ENCODE data around the gene SHROOM1.

Gene SHROOM1

DNA sequence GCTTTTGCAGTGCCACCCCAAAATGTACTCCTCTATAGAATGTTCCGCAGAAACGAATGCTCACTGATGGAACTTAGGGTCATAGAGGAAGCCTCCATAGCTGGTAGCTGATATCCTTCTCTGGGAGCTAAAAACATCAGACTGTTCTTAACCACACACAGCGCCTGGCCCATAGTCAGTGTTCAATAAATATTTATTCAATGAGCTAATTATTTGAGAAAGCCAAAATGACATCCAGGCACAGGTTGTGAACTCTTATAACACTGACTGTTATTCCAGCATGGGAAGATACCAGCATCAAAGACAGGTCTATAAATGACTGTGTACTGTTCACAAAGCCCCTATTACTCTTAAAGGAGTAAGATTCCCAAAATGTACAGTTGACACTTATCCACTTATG, 22.9 kb upstream of the SHROOM1 start:
- no peak for DNase-seq

GRCh38 chr5:132850066-132850465, 19.6 kb upstream of the SHROOM1 start:
- no peak for DNase-seq

GRCh38 chr5:132849347-132849746, 18.9 kb upstream of the SHROOM1 start:
- DNase-seq: no peak

GRCh38 chr5:132848270-132848669, 17.8 kb upstream of the SHROOM1 start:
- DNase-seq: no peak

GRCh38 chr5:132841305-132841704, 10.9 kb upstream of the SHROOM1 start:
- DNase-seq: no peak

DNA sequence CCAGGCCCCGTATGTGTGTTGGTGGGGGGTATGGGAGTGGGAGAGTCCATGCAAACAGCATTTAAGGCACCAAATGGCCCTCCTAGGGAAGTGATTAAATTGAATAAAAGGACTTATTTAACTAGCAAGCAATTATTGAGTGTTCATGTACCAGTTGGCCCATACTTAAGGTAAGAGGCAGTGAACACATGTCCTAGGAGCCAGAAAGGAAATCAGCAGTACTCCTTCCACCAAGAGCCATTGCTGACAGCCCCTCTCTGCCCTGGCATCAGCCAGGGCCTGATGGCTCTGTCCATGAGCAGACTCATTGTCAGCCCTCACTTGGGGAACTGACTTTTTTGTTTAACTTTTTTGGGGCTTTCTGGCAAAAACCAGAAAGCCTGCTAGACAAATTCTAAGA, 10.4 kb upstream of the SHROOM1 start:
- no peak for DNase-seq

DNA sequence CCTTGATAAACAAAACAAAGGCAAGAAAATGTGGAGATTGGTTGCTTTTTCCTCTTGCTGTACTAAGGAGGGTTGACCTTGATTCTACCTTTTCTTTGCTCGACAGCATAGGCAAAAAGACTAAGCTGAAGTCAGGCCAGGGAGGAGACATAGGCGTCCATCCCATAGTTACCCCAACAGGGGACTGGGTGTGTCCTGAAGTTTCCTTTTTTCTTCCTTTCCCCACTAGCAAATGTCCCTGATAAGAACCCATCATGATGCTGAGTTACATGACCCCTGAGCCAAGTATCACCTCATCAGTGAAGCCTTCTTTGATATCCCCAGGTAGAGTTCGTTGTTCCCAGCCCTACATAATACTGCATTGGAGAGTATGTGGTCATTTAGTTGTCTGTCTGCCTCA, 9.9 kb upstream of the SHROOM1 start:
- no peak for DNase-seq

GRCh38 chr5:132839426-132840301, 9.2 kb upstream of the SHROOM1 start:
- DNase-seq: no peak

DNA sequence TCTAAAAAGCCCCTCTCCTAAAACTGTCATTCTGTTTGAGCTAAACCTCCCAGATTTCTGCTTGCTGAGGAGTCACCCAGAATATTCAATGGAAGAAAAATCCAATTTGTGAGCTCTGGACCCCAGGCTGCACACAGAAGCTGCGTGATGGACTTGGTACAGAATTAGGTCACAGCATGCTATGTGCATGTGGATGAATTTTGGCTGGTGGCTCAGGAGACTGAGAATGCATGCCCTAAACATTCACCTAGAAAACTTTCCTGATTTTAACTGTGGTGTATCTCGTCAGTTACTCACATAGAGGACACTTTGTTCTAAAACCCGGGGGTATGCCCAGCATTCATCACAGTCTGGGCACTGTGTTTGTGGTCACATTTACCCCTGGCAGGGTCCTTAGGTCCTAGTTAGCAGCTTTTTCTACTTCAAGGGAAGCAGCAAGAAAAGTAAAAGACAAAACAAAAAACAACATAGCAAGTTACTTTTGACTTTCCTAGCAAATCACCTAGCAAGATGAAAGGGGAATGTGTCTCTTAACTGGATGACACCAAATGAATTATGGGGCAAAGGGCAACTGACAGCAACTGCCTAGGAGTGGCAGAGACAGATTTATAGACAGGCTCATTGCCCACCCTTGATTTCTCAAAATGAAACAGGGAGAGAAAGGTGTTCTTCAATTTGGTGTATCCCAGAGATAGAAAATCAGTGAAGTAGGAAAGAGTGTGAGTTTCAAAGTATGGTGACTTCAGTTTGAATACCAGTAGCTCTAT, 8.3 kb upstream of the SHROOM1 start:
- DNase-seq: no peak

DNA sequence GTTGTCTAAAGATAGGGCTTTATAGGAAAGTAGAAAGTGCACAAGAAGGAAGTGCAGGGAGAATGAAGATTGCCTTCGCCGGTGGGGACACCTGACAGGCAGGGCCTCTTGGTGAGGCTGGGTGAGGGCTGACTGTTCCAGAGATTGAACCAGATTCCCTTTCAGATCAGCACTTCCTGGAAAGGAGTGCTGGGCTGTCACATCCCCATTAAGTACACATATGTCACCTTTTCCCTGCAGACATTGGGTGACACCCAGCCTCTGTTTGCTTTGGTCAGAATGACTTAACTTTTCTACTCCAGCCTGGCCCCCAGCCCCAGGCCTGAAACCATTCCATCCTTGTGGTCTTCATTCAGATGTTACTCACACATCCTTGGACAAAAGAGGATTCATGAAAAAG, 7.4 kb upstream of the SHROOM1 start:
- DNase-seq: no peak

GRCh38 chr5:132836852-132837251, 6.4 kb upstream of the SHROOM1 start:
- DNase-seq: no peak

DNA sequence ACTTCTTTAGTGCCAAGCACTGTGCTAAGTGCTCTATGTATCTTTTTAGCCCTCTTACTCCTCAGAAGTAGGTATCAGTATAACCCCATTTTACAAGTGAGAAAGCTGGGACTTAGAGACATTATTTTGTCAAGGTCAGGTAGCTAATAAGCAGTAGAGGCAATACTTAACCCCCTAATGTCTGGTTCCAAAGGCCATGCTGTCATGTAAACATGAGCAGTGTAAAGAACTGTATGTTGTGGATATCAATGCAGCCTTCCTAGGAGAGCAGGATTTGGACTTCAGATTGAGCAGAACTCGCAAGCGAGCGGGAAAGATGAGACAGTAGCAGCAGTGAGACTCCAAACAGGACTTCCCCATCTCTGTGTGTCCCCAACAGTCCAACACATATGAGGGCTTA, 3.6 kb upstream of the SHROOM1 start:
- DNase-seq: no peak

- DNase-seq: no peak
Measured at GRCh38 chr5:132832612-132833011, 2.2 kb upstream of the SHROOM1 start.

DNA sequence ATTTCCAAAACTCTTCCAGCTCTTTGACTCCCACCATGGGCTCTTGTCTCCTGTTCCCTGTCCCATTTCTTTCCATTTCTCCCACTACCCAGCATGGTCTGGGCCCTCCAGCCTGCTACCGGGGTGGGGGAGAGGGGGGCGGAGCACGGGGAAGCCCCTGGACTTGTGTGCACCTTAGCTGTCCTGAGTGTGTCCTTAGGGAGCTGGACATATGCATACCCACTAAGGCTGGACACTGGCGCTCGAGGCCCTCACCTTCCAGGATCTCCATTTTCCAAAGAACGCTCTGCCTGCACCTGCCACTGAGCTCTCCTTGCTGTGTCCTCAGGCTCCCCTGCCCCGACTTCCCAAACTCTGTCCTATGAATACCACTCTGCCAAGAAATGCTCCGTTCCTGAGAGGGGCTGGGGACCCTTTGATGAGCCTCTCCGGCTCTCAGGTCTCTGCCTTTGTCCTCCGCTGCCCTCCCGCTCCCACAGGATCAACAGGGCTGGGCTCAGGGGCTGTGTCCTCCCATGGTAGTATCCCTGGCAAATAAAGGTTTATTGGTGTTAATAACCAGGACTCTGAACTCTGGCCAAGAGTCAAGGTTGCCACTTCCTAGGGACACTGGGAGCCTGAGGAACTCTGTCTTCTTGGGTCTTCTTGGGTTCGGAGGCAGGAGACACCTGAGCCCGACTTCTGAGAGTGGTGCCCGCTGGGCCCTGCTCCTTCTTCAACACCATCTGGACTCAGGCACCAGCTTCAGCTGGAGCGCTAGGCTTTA, 831 bp upstream of the SHROOM1 start:
- no peak for DNase-seq

- DNase-seq: peak; percentile 70
Measured at GRCh38 chr5:132829742-132830435, 558 bp downstream of the SHROOM1 start.

GRCh38 chr5:132828846-132829494, 1.5 kb downstream of the SHROOM1 start:
- no peak for DNase-seq

- no peak for DNase-seq
Measured at GRCh38 chr5:132827943-132828673, 2.3 kb downstream of the SHROOM1 start.

- DNase-seq: no peak
Measured at GRCh38 chr5:132826424-132827082, 3.9 kb downstream of the SHROOM1 start.

- DNase-seq: no peak
Measured at GRCh38 chr5:132825834-132826391, 4.5 kb downstream of the SHROOM1 start.

GRCh38 chr5:132825033-132825833, 5.2 kb downstream of the SHROOM1 start:
- no peak for DNase-seq

Measured in CD4-positive, alpha-beta T cell treated with Interleukin-17A for 1 hour (primary cell).